ENCODE results near the gene NPAS3.
A peak's percentile ranks its signal among the peaks of the same experiment; 100 is the strongest.

NPAS3 gene

GRCh38 chr14:33210311-33210710 lies 271.6 kb downstream of the NPAS3 start:
- no peaks in the 10 kb centered on the region for H3K9me3 ChIP-seq (ENCODE audit: control insufficient read depth in 2 of 2, low read length in 2 of 2)
- H3K27ac ChIP-seq (ENCODE audit: low read length), result no peak overlapping the region
- H3K36me3 ChIP-seq (ENCODE audit: control insufficient read depth in 2 of 2, insufficient read depth in 2 of 2, low read length in 2 of 2), result no peaks in the 10 kb centered on the region
- no peaks in the 10 kb centered on the region for H3K27me3 ChIP-seq (ENCODE audit: control insufficient read depth in 1 of 2, insufficient read depth in 2 of 2, low read length in 2 of 2)
- H3K9ac ChIP-seq (ENCODE audit: low read length in 2 of 2), result no peak overlapping the region
- H3K4me3 ChIP-seq (ENCODE audit: low read length in 2 of 2), result no peak overlapping the region
- H3K4me1 ChIP-seq (ENCODE audit: control insufficient read depth, insufficient read depth, low read length), result no peaks in the 10 kb centered on the region

- peaks cover 0 to 2% of the 10 kb centered on the region in 2 donors for H3K36me3 ChIP-seq (ENCODE audit: control insufficient read depth in 2 of 2, insufficient read depth in 2 of 2, low read length in 2 of 2)
- H3K4me1 ChIP-seq (ENCODE audit: control insufficient read depth, insufficient read depth, low read length), result no peaks in the 10 kb centered on the region
- H3K27me3 ChIP-seq (ENCODE audit: control insufficient read depth in 1 of 2, insufficient read depth in 2 of 2, low read length in 2 of 2), result no peaks in the 10 kb centered on the region
- H3K9me3 ChIP-seq (ENCODE audit: control insufficient read depth in 2 of 2, low read length in 2 of 2), result no peaks in the 10 kb centered on the region
- no peak overlapping the region for H3K27ac ChIP-seq (ENCODE audit: low read length)
- no peak overlapping the region for H3K4me3 ChIP-seq (ENCODE audit: low read length in 2 of 2)
- no peak overlapping the region for H3K9ac ChIP-seq (ENCODE audit: low read length in 2 of 2)
Observed at GRCh38 chr14:33218026-33218425, 279.3 kb downstream of the NPAS3 start.

GRCh38 chr14:33219957-33220356 lies 281.3 kb downstream of the NPAS3 start:
- Histone ChIP-seq H3K9me3 (ENCODE audit: control insufficient read depth in 2 of 2, low read length in 2 of 2) (no peaks in the 10 kb centered on the region), H3K36me3 (ENCODE audit: control insufficient read depth in 2 of 2, insufficient read depth in 2 of 2, low read length in 2 of 2) (peaks cover 0 to 2% of the 10 kb centered on the region in 2 donors), H3K9ac (ENCODE audit: low read length in 2 of 2) (no peak overlapping the region), H3K27me3 (ENCODE audit: control insufficient read depth in 1 of 2, insufficient read depth in 2 of 2, low read length in 2 of 2) (no peaks in the 10 kb centered on the region), H3K4me1 (ENCODE audit: control insufficient read depth, insufficient read depth, low read length) (no peaks in the 10 kb centered on the region), H3K27ac (ENCODE audit: low read length) (no peak overlapping the region), H3K4me3 (ENCODE audit: low read length in 2 of 2) (no peak overlapping the region)

GRCh38 chr14:33229269-33229929 lies 290.7 kb downstream of the NPAS3 start:
- H3K4me1 ChIP-seq (ENCODE audit: control insufficient read depth, insufficient read depth, low read length), result peaks cover 5% of the 10 kb centered on the region
- H3K9me3 ChIP-seq (ENCODE audit: control insufficient read depth in 2 of 2, low read length in 2 of 2), result no peaks in the 10 kb centered on the region
- no peaks in the 10 kb centered on the region for H3K36me3 ChIP-seq (ENCODE audit: control insufficient read depth in 2 of 2, insufficient read depth in 2 of 2, low read length in 2 of 2)
- no peak overlapping the region for H3K27ac ChIP-seq (ENCODE audit: low read length)
- H3K27me3 ChIP-seq (ENCODE audit: control insufficient read depth in 1 of 2, insufficient read depth in 2 of 2, low read length in 2 of 2), result no peaks in the 10 kb centered on the region
- peak overlapping the region; percentile 4 to 35 for H3K4me3 ChIP-seq (ENCODE audit: low read length in 2 of 2)
- H3K9ac ChIP-seq (ENCODE audit: low read length in 2 of 2), result no peak overlapping the region

- Histone ChIP-seq H3K4me3 (ENCODE audit: low read length in 2 of 2) (peak overlapping the region; percentile 4 to 35), H3K27ac (ENCODE audit: low read length) (no peak overlapping the region), H3K27me3 (ENCODE audit: control insufficient read depth in 1 of 2, insufficient read depth in 2 of 2, low read length in 2 of 2) (no peaks in the 10 kb centered on the region), H3K4me1 (ENCODE audit: control insufficient read depth, insufficient read depth, low read length) (peaks cover 5% of the 10 kb centered on the region), H3K36me3 (ENCODE audit: control insufficient read depth in 2 of 2, insufficient read depth in 2 of 2, low read length in 2 of 2) (no peaks in the 10 kb centered on the region), H3K9me3 (ENCODE audit: control insufficient read depth in 2 of 2, low read length in 2 of 2) (no peaks in the 10 kb centered on the region), H3K9ac (ENCODE audit: low read length in 2 of 2) (no peak overlapping the region)
Observed at GRCh38 chr14:33230021-33230420, 291.3 kb downstream of the NPAS3 start.

GRCh38 chr14:33232031-33232430 lies 293.4 kb downstream of the NPAS3 start:
- H3K36me3 ChIP-seq (ENCODE audit: control insufficient read depth in 2 of 2, insufficient read depth in 2 of 2, low read length in 2 of 2), result no peaks in the 10 kb centered on the region
- peaks cover 5% of the 10 kb centered on the region for H3K4me1 ChIP-seq (ENCODE audit: control insufficient read depth, insufficient read depth, low read length)
- H3K4me3 ChIP-seq (ENCODE audit: low read length in 2 of 2), result no peak overlapping the region
- H3K9me3 ChIP-seq (ENCODE audit: control insufficient read depth in 2 of 2, low read length in 2 of 2), result no peaks in the 10 kb centered on the region
- H3K9ac ChIP-seq (ENCODE audit: low read length in 2 of 2), result no peak overlapping the region
- H3K27me3 ChIP-seq (ENCODE audit: control insufficient read depth in 1 of 2, insufficient read depth in 2 of 2, low read length in 2 of 2), result no peaks in the 10 kb centered on the region
- no peak overlapping the region for H3K27ac ChIP-seq (ENCODE audit: low read length)

GRCh38 chr14:33237115-33237740 lies 298.5 kb downstream of the NPAS3 start:
- Histone ChIP-seq H3K9ac (ENCODE audit: low read length in 2 of 2) (no peak overlapping the region), H3K27ac (ENCODE audit: low read length) (no peak overlapping the region), H3K9me3 (ENCODE audit: control insufficient read depth in 2 of 2, low read length in 2 of 2) (no peaks in the 10 kb centered on the region), H3K4me3 (ENCODE audit: low read length in 2 of 2) (no peak overlapping the region), H3K36me3 (ENCODE audit: control insufficient read depth in 2 of 2, insufficient read depth in 2 of 2, low read length in 2 of 2) (no peaks in the 10 kb centered on the region), H3K4me1 (ENCODE audit: control insufficient read depth, insufficient read depth, low read length) (no peaks in the 10 kb centered on the region), H3K27me3 (ENCODE audit: control insufficient read depth in 1 of 2, insufficient read depth in 2 of 2, low read length in 2 of 2) (no peaks in the 10 kb centered on the region)

- no peak overlapping the region for H3K9ac ChIP-seq (ENCODE audit: low read length in 2 of 2)
Observed at GRCh38 chr14:33239465-33239864, 300.8 kb downstream of the NPAS3 start.

GRCh38 chr14:33240466-33240865 lies 301.8 kb downstream of the NPAS3 start:
- no peak overlapping the region for H3K9ac ChIP-seq (ENCODE audit: low read length in 2 of 2)
- H3K9me3 ChIP-seq (ENCODE audit: control insufficient read depth in 2 of 2, low read length in 2 of 2), result no peaks in the 10 kb centered on the region
- H3K4me3 ChIP-seq (ENCODE audit: low read length in 2 of 2), result no peak overlapping the region
- H3K36me3 ChIP-seq (ENCODE audit: control insufficient read depth in 2 of 2, insufficient read depth in 2 of 2, low read length in 2 of 2), result no peaks in the 10 kb centered on the region
- H3K27ac ChIP-seq (ENCODE audit: low read length), result no peak overlapping the region
- H3K4me1 ChIP-seq (ENCODE audit: control insufficient read depth, insufficient read depth, low read length), result no peaks in the 10 kb centered on the region
- H3K27me3 ChIP-seq (ENCODE audit: control insufficient read depth in 1 of 2, insufficient read depth in 2 of 2, low read length in 2 of 2), result no peaks in the 10 kb centered on the region

More at GRCh38 chr14:33239465-33239864, 300.8 kb downstream of the NPAS3 start:
- no peak overlapping the region for H3K27ac ChIP-seq (ENCODE audit: low read length)
- H3K27me3 ChIP-seq (ENCODE audit: control insufficient read depth in 1 of 2, insufficient read depth in 2 of 2, low read length in 2 of 2), result no peaks in the 10 kb centered on the region
- no peaks in the 10 kb centered on the region for H3K36me3 ChIP-seq (ENCODE audit: control insufficient read depth in 2 of 2, insufficient read depth in 2 of 2, low read length in 2 of 2)
- no peaks in the 10 kb centered on the region for H3K4me1 ChIP-seq (ENCODE audit: control insufficient read depth, insufficient read depth, low read length)
- H3K9me3 ChIP-seq (ENCODE audit: control insufficient read depth in 2 of 2, low read length in 2 of 2), result no peaks in the 10 kb centered on the region
- no peak overlapping the region for H3K4me3 ChIP-seq (ENCODE audit: low read length in 2 of 2)

GRCh38 chr14:33241331-33241730 lies 302.7 kb downstream of the NPAS3 start:
- H3K9me3 ChIP-seq (ENCODE audit: control insufficient read depth in 2 of 2, low read length in 2 of 2), result no peaks in the 10 kb centered on the region
- H3K36me3 ChIP-seq (ENCODE audit: control insufficient read depth in 2 of 2, insufficient read depth in 2 of 2, low read length in 2 of 2), result no peaks in the 10 kb centered on the region
- no peak overlapping the region for H3K4me3 ChIP-seq (ENCODE audit: low read length in 2 of 2)
- no peak overlapping the region for H3K9ac ChIP-seq (ENCODE audit: low read length in 2 of 2)
- no peaks in the 10 kb centered on the region for H3K27me3 ChIP-seq (ENCODE audit: control insufficient read depth in 1 of 2, insufficient read depth in 2 of 2, low read length in 2 of 2)
- H3K4me1 ChIP-seq (ENCODE audit: control insufficient read depth, insufficient read depth, low read length), result no peaks in the 10 kb centered on the region
- H3K27ac ChIP-seq (ENCODE audit: low read length), result no peak overlapping the region

- no peaks in the 10 kb centered on the region for H3K4me1 ChIP-seq (ENCODE audit: control insufficient read depth, insufficient read depth, low read length)
- no peak overlapping the region for H3K4me3 ChIP-seq (ENCODE audit: low read length in 2 of 2)
- H3K9me3 ChIP-seq (ENCODE audit: control insufficient read depth in 2 of 2, low read length in 2 of 2), result no peaks in the 10 kb centered on the region
- no peak overlapping the region for H3K9ac ChIP-seq (ENCODE audit: low read length in 2 of 2)
- H3K36me3 ChIP-seq (ENCODE audit: control insufficient read depth in 2 of 2, insufficient read depth in 2 of 2, low read length in 2 of 2), result no peaks in the 10 kb centered on the region
- no peaks in the 10 kb centered on the region for H3K27me3 ChIP-seq (ENCODE audit: control insufficient read depth in 1 of 2, insufficient read depth in 2 of 2, low read length in 2 of 2)
- H3K27ac ChIP-seq (ENCODE audit: low read length), result no peak overlapping the region
Observed at GRCh38 chr14:33249233-33249820, 310.6 kb downstream of the NPAS3 start.
